ENCODE measurements around the gene BORA.

BORA gene

GRCh38 chr13:72804301-72804700 is 76.6 kb downstream of the BORA start:
- no peak for TF ChIP-seq CTCF (IDR thresholded peaks at IDR 0.05; ENCODE audit: low read depth, low read length)
- no peak overlapping the region for H3K4me3 ChIP-seq (ENCODE audit: low read depth, low read length)
- no peaks in the 10 kb centered on the region for H3K27me3 ChIP-seq
- no peaks in the 10 kb centered on the region for H3K9me3 ChIP-seq
- no peaks in the 10 kb centered on the region for H3K4me1 ChIP-seq
- DNase-seq: no peak
- peaks cover 21% of the 10 kb centered on the region for H3K36me3 ChIP-seq
